ENCODE data around the gene ETFBKMT.

DNA sequence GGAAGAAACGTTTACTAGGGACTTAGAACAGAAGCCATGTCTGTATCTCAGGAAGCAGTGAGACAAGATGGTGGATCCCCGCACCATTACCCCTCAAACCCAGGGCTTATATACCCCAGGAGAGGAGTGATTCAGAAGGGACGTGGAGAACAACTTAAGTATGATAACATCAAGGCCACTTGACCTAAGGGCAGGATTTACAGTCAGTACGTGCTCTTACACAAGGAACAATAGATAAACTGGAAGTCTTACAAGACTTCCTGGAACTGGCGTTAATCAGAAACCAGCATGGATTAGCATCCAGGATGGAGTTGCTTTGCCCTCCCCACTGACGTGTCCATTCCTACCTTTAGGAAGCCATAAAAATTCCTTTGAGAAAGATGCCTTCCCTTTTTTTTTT is 8.6 kb upstream of the ETFBKMT start:
- no peak for TF ChIP-seq CBFB (CRISPR knock-in tag; IDR thresholded peaks at IDR 0.05; ENCODE audit: low read depth)
- TF ChIP-seq, protein P1, sequence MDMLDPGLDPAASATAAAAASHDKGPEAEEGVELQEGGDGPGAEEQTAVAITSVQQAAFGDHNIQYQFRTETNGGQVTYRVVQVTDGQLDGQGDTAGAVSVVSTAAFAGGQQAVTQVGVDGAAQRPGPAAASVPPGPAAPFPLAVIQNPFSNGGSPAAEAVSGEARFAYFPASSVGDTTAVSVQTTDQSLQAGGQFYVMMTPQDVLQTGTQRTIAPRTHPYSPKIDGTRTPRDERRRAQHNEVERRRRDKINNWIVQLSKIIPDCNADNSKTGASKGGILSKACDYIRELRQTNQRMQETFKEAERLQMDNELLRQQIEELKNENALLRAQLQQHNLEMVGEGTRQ (CRISPR knock-in tag; IDR thresholded peaks at IDR 0.05) = no peak
- TF ChIP-seq, protein P2, sequence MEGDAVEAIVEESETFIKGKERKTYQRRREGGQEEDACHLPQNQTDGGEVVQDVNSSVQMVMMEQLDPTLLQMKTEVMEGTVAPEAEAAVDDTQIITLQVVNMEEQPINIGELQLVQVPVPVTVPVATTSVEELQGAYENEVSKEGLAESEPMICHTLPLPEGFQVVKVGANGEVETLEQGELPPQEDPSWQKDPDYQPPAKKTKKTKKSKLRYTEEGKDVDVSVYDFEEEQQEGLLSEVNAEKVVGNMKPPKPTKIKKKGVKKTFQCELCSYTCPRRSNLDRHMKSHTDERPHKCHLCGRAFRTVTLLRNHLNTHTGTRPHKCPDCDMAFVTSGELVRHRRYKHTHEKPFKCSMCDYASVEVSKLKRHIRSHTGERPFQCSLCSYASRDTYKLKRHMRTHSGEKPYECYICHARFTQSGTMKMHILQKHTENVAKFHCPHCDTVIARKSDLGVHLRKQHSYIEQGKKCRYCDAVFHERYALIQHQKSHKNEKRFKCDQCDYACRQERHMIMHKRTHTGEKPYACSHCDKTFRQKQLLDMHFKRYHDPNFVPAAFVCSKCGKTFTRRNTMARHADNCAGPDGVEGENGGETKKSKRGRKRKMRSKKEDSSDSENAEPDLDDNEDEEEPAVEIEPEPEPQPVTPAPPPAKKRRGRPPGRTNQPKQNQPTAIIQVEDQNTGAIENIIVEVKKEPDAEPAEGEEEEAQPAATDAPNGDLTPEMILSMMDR (IDR thresholded peaks at IDR 0.05) = no peak
- TF ChIP-seq SP1 (CRISPR knock-in tag; conservative IDR thresholded peaks at IDR 0.05) = no peak
- TF ChIP-seq, protein P3, sequence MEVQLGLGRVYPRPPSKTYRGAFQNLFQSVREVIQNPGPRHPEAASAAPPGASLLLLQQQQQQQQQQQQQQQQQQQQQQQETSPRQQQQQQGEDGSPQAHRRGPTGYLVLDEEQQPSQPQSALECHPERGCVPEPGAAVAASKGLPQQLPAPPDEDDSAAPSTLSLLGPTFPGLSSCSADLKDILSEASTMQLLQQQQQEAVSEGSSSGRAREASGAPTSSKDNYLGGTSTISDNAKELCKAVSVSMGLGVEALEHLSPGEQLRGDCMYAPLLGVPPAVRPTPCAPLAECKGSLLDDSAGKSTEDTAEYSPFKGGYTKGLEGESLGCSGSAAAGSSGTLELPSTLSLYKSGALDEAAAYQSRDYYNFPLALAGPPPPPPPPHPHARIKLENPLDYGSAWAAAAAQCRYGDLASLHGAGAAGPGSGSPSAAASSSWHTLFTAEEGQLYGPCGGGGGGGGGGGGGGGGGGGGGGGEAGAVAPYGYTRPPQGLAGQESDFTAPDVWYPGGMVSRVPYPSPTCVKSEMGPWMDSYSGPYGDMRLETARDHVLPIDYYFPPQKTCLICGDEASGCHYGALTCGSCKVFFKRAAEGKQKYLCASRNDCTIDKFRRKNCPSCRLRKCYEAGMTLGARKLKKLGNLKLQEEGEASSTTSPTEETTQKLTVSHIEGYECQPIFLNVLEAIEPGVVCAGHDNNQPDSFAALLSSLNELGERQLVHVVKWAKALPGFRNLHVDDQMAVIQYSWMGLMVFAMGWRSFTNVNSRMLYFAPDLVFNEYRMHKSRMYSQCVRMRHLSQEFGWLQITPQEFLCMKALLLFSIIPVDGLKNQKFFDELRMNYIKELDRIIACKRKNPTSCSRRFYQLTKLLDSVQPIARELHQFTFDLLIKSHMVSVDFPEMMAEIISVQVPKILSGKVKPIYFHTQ (CRISPR knock-in tag; IDR thresholded peaks at IDR 0.05) = no peak
- TF ChIP-seq, protein P4, sequence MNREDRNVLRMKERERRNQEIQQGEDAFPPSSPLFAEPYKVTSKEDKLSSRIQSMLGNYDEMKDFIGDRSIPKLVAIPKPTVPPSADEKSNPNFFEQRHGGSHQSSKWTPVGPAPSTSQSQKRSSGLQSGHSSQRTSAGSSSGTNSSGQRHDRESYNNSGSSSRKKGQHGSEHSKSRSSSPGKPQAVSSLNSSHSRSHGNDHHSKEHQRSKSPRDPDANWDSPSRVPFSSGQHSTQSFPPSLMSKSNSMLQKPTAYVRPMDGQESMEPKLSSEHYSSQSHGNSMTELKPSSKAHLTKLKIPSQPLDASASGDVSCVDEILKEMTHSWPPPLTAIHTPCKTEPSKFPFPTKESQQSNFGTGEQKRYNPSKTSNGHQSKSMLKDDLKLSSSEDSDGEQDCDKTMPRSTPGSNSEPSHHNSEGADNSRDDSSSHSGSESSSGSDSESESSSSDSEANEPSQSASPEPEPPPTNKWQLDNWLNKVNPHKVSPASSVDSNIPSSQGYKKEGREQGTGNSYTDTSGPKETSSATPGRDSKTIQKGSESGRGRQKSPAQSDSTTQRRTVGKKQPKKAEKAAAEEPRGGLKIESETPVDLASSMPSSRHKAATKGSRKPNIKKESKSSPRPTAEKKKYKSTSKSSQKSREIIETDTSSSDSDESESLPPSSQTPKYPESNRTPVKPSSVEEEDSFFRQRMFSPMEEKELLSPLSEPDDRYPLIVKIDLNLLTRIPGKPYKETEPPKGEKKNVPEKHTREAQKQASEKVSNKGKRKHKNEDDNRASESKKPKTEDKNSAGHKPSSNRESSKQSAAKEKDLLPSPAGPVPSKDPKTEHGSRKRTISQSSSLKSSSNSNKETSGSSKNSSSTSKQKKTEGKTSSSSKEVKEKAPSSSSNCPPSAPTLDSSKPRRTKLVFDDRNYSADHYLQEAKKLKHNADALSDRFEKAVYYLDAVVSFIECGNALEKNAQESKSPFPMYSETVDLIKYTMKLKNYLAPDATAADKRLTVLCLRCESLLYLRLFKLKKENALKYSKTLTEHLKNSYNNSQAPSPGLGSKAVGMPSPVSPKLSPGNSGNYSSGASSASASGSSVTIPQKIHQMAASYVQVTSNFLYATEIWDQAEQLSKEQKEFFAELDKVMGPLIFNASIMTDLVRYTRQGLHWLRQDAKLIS (CRISPR knock-in tag; IDR thresholded peaks at IDR 0.05; ENCODE audit: borderline replicate concordance) = no peak
- TF ChIP-seq, protein P5, sequence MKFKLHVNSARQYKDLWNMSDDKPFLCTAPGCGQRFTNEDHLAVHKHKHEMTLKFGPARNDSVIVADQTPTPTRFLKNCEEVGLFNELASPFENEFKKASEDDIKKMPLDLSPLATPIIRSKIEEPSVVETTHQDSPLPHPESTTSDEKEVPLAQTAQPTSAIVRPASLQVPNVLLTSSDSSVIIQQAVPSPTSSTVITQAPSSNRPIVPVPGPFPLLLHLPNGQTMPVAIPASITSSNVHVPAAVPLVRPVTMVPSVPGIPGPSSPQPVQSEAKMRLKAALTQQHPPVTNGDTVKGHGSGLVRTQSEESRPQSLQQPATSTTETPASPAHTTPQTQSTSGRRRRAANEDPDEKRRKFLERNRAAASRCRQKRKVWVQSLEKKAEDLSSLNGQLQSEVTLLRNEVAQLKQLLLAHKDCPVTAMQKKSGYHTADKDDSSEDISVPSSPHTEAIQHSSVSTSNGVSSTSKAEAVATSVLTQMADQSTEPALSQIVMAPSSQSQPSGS (CRISPR knock-in tag; IDR thresholded peaks at IDR 0.05; ENCODE audit: borderline replicate concordance, low read depth) = no peak
- TF ChIP-seq GRHL2 (CRISPR knock-in tag; IDR thresholded peaks at IDR 0.05; ENCODE audit: insufficient replicate concordance, severe bottlenecking) = no peak

Measured in WTC11 (cell line).